ENCODE data around the gene RELB. TPM values are rescaled to one million over a fixed set of nuclear protein-coding genes. Genes with fewer than 3 reads are reported as not detected.
A peak's percentile ranks its signal among the peaks of the same experiment; 100 is the strongest.

RELB gene
- total and polyA plus RNA-seq, 4 experiments from 2014 or later, result 19.7 to 39.8 (median 35.0) TPM

DNA sequence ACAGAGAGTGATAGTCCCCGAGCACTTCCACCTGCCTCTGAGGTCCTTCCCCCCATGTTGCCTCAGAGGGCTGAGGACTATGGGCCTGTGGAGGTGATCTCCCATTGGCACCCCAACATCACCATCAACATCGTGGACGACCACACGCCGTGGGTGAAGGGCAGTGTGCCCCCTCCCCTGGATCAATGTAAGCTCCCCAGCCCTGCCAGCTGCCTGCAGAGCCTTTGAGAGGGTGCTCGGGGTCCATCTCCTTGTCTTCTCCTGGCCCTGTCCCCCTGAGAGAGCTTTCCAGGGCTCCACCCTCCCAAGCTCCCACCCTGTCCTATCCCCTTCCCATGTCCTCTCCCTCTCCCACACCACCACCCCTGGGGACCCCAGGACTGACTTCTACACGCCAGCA lies 14.9 kb upstream of the RELB start:
- peaks cover 37% of the 10 kb centered on the region for H3K36me3 ChIP-seq (ENCODE audit: insufficient read depth, low read length)

DNA sequence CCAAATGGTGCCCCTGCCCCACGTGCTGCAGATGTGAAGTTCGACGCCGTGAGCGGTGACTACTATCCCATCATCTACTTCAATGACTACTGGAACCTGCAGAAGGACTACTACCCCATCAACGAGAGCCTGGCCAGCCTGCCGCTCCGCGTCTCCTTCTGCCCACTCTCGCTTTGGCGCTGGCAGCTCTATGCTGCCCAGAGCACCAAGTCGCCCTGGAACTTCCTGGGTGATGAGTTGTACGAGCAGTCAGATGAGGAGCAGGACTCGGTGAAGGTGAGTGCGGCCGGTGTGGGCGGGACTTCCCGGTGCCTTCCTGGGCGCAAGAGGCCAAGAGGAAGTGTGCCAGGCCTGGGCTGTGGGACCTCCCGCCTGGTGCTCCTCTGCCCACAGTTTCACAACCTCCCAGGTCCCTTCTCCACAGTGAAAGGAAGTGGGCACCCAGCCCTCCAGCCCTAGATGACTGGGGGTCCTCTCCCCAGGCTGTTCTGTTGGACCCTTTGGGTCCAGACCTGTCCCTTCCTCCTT lies 14.1 kb upstream of the RELB start:
- no peaks in the 10 kb centered on the region for H3K27me3 ChIP-seq (ENCODE audit: insufficient read depth, low read length)
- ChIA-PET CTCF (ENCODE audit: partially characterized antibody) (no interaction called here), POLR2A (ENCODE audit: partially characterized antibody) (no interaction called here)
- no peaks in the 10 kb centered on the region for H3K4me1 ChIP-seq (ENCODE audit: insufficient read depth, low read length)
- no peak overlapping the region for H3K4me3 ChIP-seq (ENCODE audit: low read length in 2 of 2)
- no peak for DNase-seq
- Mint-ChIP-seq H3K4me3 (no peak overlapping the region), H3K27me3 (no peaks in the 10 kb centered on the region), H3K36me3 (peaks cover 17 to 54% of the 10 kb centered on the region in 2 donors), H3K4me1 (peaks cover 0 to 3% (median 1%) of the 10 kb centered on the region in 4 donors), H3K27ac (peak overlapping the region in 2 of 7 donors; percentile 42 to 56), H3K9me3 (no peaks in the 10 kb centered on the region)
- intact Hi-C loops (cut with micrococcal nuclease), result no loop called here
- peaks cover 40% of the 10 kb centered on the region for H3K36me3 ChIP-seq (ENCODE audit: insufficient read depth, low read length)
- no peak overlapping the region for H3K27ac ChIP-seq (ENCODE audit: low read depth, low read length)
- H3K9me3 ChIP-seq (ENCODE audit: control insufficient read depth in 1 of 2, low read length in 2 of 2), result no peaks in the 10 kb centered on the region

More for the DNA sequence above, 14.9 kb upstream of the RELB start:
- no peak for DNase-seq
- Mint-ChIP-seq H3K9me3 (no peaks in the 10 kb centered on the region), H3K4me3 (no peak overlapping the region), H3K4me1 (peaks cover 0 to 3% (median 1%) of the 10 kb centered on the region in 4 donors), H3K27me3 (no peaks in the 10 kb centered on the region), H3K27ac (peak overlapping the region in 1 of 7 donors; percentile 64), H3K36me3 (peaks cover 11 to 50% of the 10 kb centered on the region in 2 donors)
- H3K4me3 ChIP-seq (ENCODE audit: low read length in 2 of 2), result no peak overlapping the region
- H3K9me3 ChIP-seq (ENCODE audit: control insufficient read depth in 1 of 2, low read length in 2 of 2), result no peaks in the 10 kb centered on the region
- H3K27ac ChIP-seq (ENCODE audit: low read depth, low read length), result no peak overlapping the region
- intact Hi-C loops (cut with micrococcal nuclease), result no loop called here
- no peaks in the 10 kb centered on the region for H3K27me3 ChIP-seq (ENCODE audit: insufficient read depth, low read length)
- H3K4me1 ChIP-seq (ENCODE audit: insufficient read depth, low read length), result no peaks in the 10 kb centered on the region
- ChIA-PET POLR2A (ENCODE audit: partially characterized antibody) (no interaction called here), CTCF (ENCODE audit: partially characterized antibody) (no interaction called here)

DNA sequence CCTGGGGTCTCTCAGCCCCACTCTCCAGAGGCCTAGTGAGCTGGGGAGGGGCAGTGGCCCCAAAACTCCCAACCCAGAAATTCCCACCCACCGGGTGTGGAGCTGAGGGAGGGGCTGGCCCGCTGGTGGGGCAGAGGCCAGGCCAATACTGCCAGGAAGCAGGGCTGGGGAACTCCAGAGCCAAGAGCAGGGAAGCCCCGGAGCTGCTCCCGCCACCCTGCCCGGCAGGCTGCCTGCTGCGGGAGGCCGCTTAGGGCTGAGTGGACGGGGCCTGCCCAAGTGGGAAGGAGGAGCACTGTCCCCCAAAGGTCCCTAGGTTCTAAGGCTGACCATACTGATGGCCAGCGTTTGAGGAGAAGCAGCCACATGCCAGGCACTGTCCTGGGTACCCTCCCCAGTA lies 13.0 kb upstream of the RELB start:
- Histone ChIP-seq H3K27ac (ENCODE audit: low read depth, low read length) (no peak overlapping the region), H3K36me3 (ENCODE audit: insufficient read depth, low read length) (peaks cover 34% of the 10 kb centered on the region), H3K4me1 (ENCODE audit: insufficient read depth, low read length) (no peaks in the 10 kb centered on the region), H3K4me3 (ENCODE audit: low read length in 2 of 2) (no peak overlapping the region), H3K27me3 (ENCODE audit: insufficient read depth, low read length) (no peaks in the 10 kb centered on the region), H3K9me3 (ENCODE audit: control insufficient read depth in 1 of 2, low read length in 2 of 2) (no peaks in the 10 kb centered on the region)
- H3K36me3 Mint-ChIP-seq, result peaks cover 15 to 51% of the 10 kb centered on the region in 2 donors
- H3K9me3 Mint-ChIP-seq, result no peaks in the 10 kb centered on the region
- no peak overlapping the region for H3K27ac Mint-ChIP-seq
- CTCF ChIA-PET (ENCODE audit: partially characterized antibody), result interaction anchor here (0.8 to 1.7 kb wide), 7 partner anchors 12 to 194 kb away, joined by 3 to 13 read pairs (median 3); partner anchors contain the start of gene PPP1R37
- no peak overlapping the region for H3K4me3 Mint-ChIP-seq
- intact Hi-C loops (cut with micrococcal nuclease), result no loop called here
- POLR2A ChIA-PET (ENCODE audit: partially characterized antibody), result interaction anchor here (1.2 kb wide), 1 partner anchor 14 kb away, joined by 3 read pairs; no protein-coding TSS in a partner anchor
- peaks cover 0 to 3% (median 1%) of the 10 kb centered on the region in 4 donors for H3K4me1 Mint-ChIP-seq
- no peak for DNase-seq
- no peaks in the 10 kb centered on the region for H3K27me3 Mint-ChIP-seq

GRCh38 chr19:44988896-44989556 lies 12.2 kb upstream of the RELB start:
- peaks cover 14 to 53% of the 10 kb centered on the region in 2 donors for H3K36me3 Mint-ChIP-seq
- no peaks in the 10 kb centered on the region for H3K27me3 Mint-ChIP-seq
- H3K4me3 ChIP-seq (ENCODE audit: low read length in 2 of 2), result no peak overlapping the region
- CTCF ChIA-PET (ENCODE audit: partially characterized antibody), result interaction anchor here (0.8 to 1.7 kb wide), 13 partner anchors 9 to 194 kb away, joined by 3 to 13 read pairs (median 3); partner anchors contain the start of gene PPP1R37
- intact Hi-C loops (cut with micrococcal nuclease), result loop anchor here (1.0 kb wide), 1 partner anchor 70 kb away; no protein-coding TSS in a partner anchor
- H3K9me3 Mint-ChIP-seq, result no peaks in the 10 kb centered on the region
- peak overlapping the region in 1 of 8 donors; percentile 12 for H3K4me3 Mint-ChIP-seq
- POLR2A ChIA-PET (ENCODE audit: partially characterized antibody), result interaction anchor here (1.2 kb wide), 1 partner anchor 13 kb away, joined by 3 read pairs; no protein-coding TSS in a partner anchor
- DNase-seq, result peak; percentile 58 to 74 (median 65)
- peaks cover 32% of the 10 kb centered on the region for H3K36me3 ChIP-seq (ENCODE audit: insufficient read depth, low read length)
- peak overlapping the region in 6 of 7 donors; percentile 47 to 83 (median 70) for H3K27ac Mint-ChIP-seq
- H3K4me1 Mint-ChIP-seq, result peaks cover 0 to 3% (median 1%) of the 10 kb centered on the region in 4 donors
- H3K9me3 ChIP-seq (ENCODE audit: control insufficient read depth in 1 of 2, low read length in 2 of 2), result no peaks in the 10 kb centered on the region
- H3K27me3 ChIP-seq (ENCODE audit: insufficient read depth, low read length), result no peaks in the 10 kb centered on the region
- no peaks in the 10 kb centered on the region for H3K4me1 ChIP-seq (ENCODE audit: insufficient read depth, low read length)
- no peak overlapping the region for H3K27ac ChIP-seq (ENCODE audit: low read depth, low read length)

- Histone ChIP-seq H3K4me1 (ENCODE audit: insufficient read depth, low read length) (no peaks in the 10 kb centered on the region), H3K27me3 (ENCODE audit: insufficient read depth, low read length) (no peaks in the 10 kb centered on the region), H3K9me3 (ENCODE audit: control insufficient read depth in 1 of 2, low read length in 2 of 2) (no peaks in the 10 kb centered on the region), H3K36me3 (ENCODE audit: insufficient read depth, low read length) (peaks cover 21% of the 10 kb centered on the region), H3K27ac (ENCODE audit: low read depth, low read length) (no peak overlapping the region), H3K4me3 (ENCODE audit: low read length in 2 of 2) (no peak overlapping the region)
- Mint-ChIP-seq H3K27ac (peak overlapping the region in 1 of 7 donors; percentile 43), H3K36me3 (peaks cover 10 to 46% of the 10 kb centered on the region in 2 donors), H3K4me1 (peaks cover 0 to 3% (median 1%) of the 10 kb centered on the region in 4 donors), H3K4me3 (no peak overlapping the region), H3K27me3 (no peaks in the 10 kb centered on the region), H3K9me3 (no peaks in the 10 kb centered on the region)
- DNase-seq, result no peak
- intact Hi-C loops (cut with micrococcal nuclease), result no loop called here
- POLR2A ChIA-PET (ENCODE audit: partially characterized antibody), result no interaction called here
- CTCF ChIA-PET (ENCODE audit: partially characterized antibody), result interaction anchor here (1.0 to 1.6 kb wide), 3 partner anchors 10 to 69 kb away, joined by 3 to 10 read pairs (median 5); no protein-coding TSS in a partner anchor
These were observed 10.8 kb upstream of the RELB start for GRCh38 chr19:44990459-44990858.

DNA sequence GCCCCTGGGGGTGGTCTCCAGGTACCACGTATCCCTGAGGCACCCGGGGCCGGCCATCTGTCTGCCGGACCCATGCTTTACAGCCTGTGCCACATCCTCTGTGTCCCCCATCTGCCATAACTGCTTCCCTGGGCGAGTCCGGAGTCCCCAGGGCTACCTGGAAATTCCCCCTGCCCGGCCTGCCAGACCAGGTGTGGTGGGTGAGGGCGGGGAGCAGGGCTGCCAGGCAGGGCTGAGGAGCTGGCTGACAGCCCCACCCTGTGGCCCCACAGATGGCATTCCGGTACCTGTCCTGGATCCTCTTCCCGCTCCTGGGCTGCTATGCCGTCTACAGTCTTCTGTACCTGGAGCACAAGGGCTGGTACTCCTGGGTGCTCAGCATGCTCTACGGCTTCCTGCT lies 10.3 kb upstream of the RELB start:
- POLR2A ChIA-PET (ENCODE audit: partially characterized antibody), result no interaction called here
- peak in 1 of 5 donors; percentile 23 for DNase-seq
- Mint-ChIP-seq H3K4me3 (no peak overlapping the region), H3K36me3 (peaks cover 10 to 40% of the 10 kb centered on the region in 2 donors), H3K9me3 (no peaks in the 10 kb centered on the region), H3K27me3 (no peaks in the 10 kb centered on the region), H3K27ac (no peak overlapping the region), H3K4me1 (peaks cover 0 to 3% (median 1%) of the 10 kb centered on the region in 4 donors)
- Histone ChIP-seq H3K4me3 (ENCODE audit: low read length in 2 of 2) (no peak overlapping the region), H3K36me3 (ENCODE audit: insufficient read depth, low read length) (peaks cover 21% of the 10 kb centered on the region), H3K4me1 (ENCODE audit: insufficient read depth, low read length) (no peaks in the 10 kb centered on the region), H3K27ac (ENCODE audit: low read depth, low read length) (no peak overlapping the region), H3K27me3 (ENCODE audit: insufficient read depth, low read length) (no peaks in the 10 kb centered on the region), H3K9me3 (ENCODE audit: control insufficient read depth in 1 of 2, low read length in 2 of 2) (no peaks in the 10 kb centered on the region)
- intact Hi-C loops (cut with micrococcal nuclease), result no loop called here
- CTCF ChIA-PET (ENCODE audit: partially characterized antibody), result interaction anchor here (1.6 kb wide), 1 partner anchor 69 kb away, joined by 10 read pairs; no protein-coding TSS in a partner anchor

DNA sequence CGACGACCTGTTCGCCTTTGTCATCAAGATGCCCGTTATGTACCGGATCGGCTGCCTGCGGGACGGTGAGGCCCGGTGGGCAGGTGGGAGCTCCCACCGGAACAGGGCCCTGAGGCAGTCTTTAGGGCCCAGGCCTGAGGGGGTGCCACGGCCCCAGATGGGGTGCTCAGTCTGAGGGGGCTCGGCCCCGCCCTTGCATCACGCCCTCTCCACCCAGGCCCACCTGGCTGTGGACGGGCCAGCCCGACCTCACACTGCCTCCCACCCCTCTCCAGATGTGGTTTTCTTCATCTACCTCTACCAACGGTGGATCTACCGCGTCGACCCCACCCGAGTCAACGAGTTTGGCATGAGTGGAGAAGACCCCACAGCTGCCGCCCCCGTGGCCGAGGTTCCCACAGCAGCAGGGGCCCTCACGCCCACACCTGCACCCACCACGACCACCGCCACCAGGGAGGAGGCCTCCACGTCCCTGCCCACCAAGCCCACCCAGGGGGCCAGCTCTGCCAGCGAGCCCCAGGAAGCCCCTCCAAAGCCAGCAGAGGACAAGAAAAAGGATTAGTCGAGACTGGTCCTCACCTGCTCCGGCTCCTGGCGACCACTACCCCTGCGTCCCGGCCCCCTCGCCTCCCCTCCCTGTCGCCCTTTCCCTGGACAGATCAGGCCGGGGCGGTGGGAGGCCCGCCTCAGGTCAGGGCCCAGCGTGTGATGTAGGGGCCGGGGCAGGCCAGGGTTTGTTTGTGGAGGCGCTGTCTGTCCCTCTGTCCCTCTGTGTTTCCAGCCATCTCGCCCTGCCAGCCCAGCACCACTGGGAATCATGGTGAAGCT lies 8.7 kb upstream of the RELB start:
- H3K27ac Mint-ChIP-seq, result no peak overlapping the region
- CTCF ChIA-PET (ENCODE audit: partially characterized antibody), result no interaction called here
- POLR2A ChIA-PET (ENCODE audit: partially characterized antibody), result no interaction called here
- peaks cover 0 to 3% (median 1%) of the 10 kb centered on the region in 4 donors for H3K4me1 Mint-ChIP-seq
- H3K4me1 ChIP-seq (ENCODE audit: insufficient read depth, low read length), result no peaks in the 10 kb centered on the region
- intact Hi-C loops (cut with micrococcal nuclease), result no loop called here
- peaks cover 10 to 27% of the 10 kb centered on the region in 2 donors for H3K36me3 Mint-ChIP-seq
- H3K36me3 ChIP-seq (ENCODE audit: insufficient read depth, low read length), result peaks cover 15% of the 10 kb centered on the region
- H3K4me3 ChIP-seq (ENCODE audit: low read length in 2 of 2), result no peak overlapping the region
- no peaks in the 10 kb centered on the region for H3K9me3 ChIP-seq (ENCODE audit: control insufficient read depth in 1 of 2, low read length in 2 of 2)
- H3K9me3 Mint-ChIP-seq, result no peaks in the 10 kb centered on the region
- H3K27me3 ChIP-seq (ENCODE audit: insufficient read depth, low read length), result no peaks in the 10 kb centered on the region
- H3K27ac ChIP-seq (ENCODE audit: low read depth, low read length), result no peak overlapping the region
- H3K4me3 Mint-ChIP-seq, result no peak overlapping the region
- DNase-seq, result peak in 1 of 5 donors; percentile 16
- no peaks in the 10 kb centered on the region for H3K27me3 Mint-ChIP-seq

All from CD4-positive, alpha-beta memory T cell (primary cell).